ENCODE results near the gene DENND1C. TPM values are rescaled to one million over a fixed set of nuclear protein-coding genes. Genes with fewer than 3 reads are reported as not detected.

DENND1C gene
- polyA plus RNA-seq, 3 donors = 11.2 to 60.2 (median 20.5) TPM

GRCh38 chr19:6427131-6427530 is 54.5 kb downstream of the DENND1C start:
- Histone ChIP-seq H3K9me3 (replicated peaks in 1 of 2; ENCODE audit: control insufficient read depth in 1 of 2, insufficient read depth in 1 of 2, low read length in 2 of 2) (no peaks in the 10 kb centered on the region), H3K4me3 (replicated peaks in 1 of 3; ENCODE audit: low read depth in 2 of 3, low read length in 3 of 3) (no peak overlapping the region), H2AFZ (ENCODE audit: insufficient read depth, low read depth, low read length, poor library complexity, severe bottlenecking) (no peak overlapping the region), H3K4me1 (ENCODE audit: control insufficient read depth in 1 of 2, insufficient read depth in 2 of 2, low read length in 2 of 2) (peaks cover 23 to 34% of the 10 kb centered on the region in 2 donors), H3K79me2 (ENCODE audit: insufficient read depth, low read length) (peaks cover 22% of the 10 kb centered on the region), H3K4me2 (replicated peaks; ENCODE audit: extremely low read depth, low read length, poor library complexity, severe bottlenecking) (no peak overlapping the region), H3K27me3 (ENCODE audit: control insufficient read depth in 2 of 2, insufficient read depth in 2 of 2, low read length in 2 of 2) (no peaks in the 10 kb centered on the region), H3K27ac (ENCODE audit: low read depth in 1 of 2, low read length in 2 of 2) (no peak overlapping the region), H3K36me3 (replicated peaks in 1 of 2; ENCODE audit: control insufficient read depth in 1 of 2, insufficient read depth in 2 of 2, low read length in 2 of 2) (peaks cover under 1 to 4% of the 10 kb centered on the region in 2 donors), H4K20me1 (ENCODE audit: insufficient read depth, low read length) (peaks cover 19% of the 10 kb centered on the region), H3K9ac (ENCODE audit: insufficient read depth, low read length, poor library complexity, severe bottlenecking) (no peak overlapping the region)
- 96% methylated on average over 18 of the region's 18 CpGs for WGBS (ENCODE audit: insufficient coverage)
- no peak overlapping the region for H3K27ac Mint-ChIP-seq
- no peak overlapping the region for H3K4me3 Mint-ChIP-seq
- intact Hi-C loops (cut with micrococcal nuclease) = loop anchor here (5.0 to 10.0 kb wide), 4 partner anchors 52 to 522 kb away; partner anchors contain the start of genes ALKBH7 (in 2 of the 2), GPR108 (in 1 of the 2), NDUFA11 (in 1 of the 2) and PSPN (in 1 of the 2)
- peaks cover 2% of the 10 kb centered on the region in 2 donors for H3K36me3 Mint-ChIP-seq
- peaks cover 32% of the 10 kb centered on the region for H3K4me1 Mint-ChIP-seq
- H3K9me3 Mint-ChIP-seq = peaks cover 0 to 6% (median 3%) of the 10 kb centered on the region in 7 donors
- TF ChIP-seq CTCF (IDR thresholded peaks at IDR 0.05) = no peak
- DNase-seq = no peak
- peaks cover 2 to 14% (median 12%) of the 10 kb centered on the region in 3 donors for H3K27me3 Mint-ChIP-seq (ENCODE audit: low read depth in 3 of 3)

GRCh38 chr19:6425732-6426620 is 55.6 kb downstream of the DENND1C start:
- peaks cover 37% of the 10 kb centered on the region for H3K4me1 Mint-ChIP-seq
- Histone ChIP-seq H3K4me2 (replicated peaks; ENCODE audit: extremely low read depth, low read length, poor library complexity, severe bottlenecking) (peak overlapping the region; percentile 63), H3K9ac (ENCODE audit: insufficient read depth, low read length, poor library complexity, severe bottlenecking) (peak overlapping the region; percentile 36), H3K9me3 (replicated peaks in 1 of 2; ENCODE audit: control insufficient read depth in 1 of 2, insufficient read depth in 1 of 2, low read length in 2 of 2) (no peaks in the 10 kb centered on the region), H3K4me3 (replicated peaks in 1 of 3; ENCODE audit: low read depth in 2 of 3, low read length in 3 of 3) (peak overlapping the region in 2 of 3 experiments; percentile 29 to 52), H3K27me3 (ENCODE audit: control insufficient read depth in 2 of 2, insufficient read depth in 2 of 2, low read length in 2 of 2) (no peaks in the 10 kb centered on the region), H3K36me3 (replicated peaks in 1 of 2; ENCODE audit: control insufficient read depth in 1 of 2, insufficient read depth in 2 of 2, low read length in 2 of 2) (peaks cover 11 to 15% of the 10 kb centered on the region in 2 donors), H2AFZ (ENCODE audit: insufficient read depth, low read depth, low read length, poor library complexity, severe bottlenecking) (peak overlapping the region; percentile 85), H3K27ac (ENCODE audit: low read depth in 1 of 2, low read length in 2 of 2) (peak overlapping the region; percentile 83 to 85), H3K79me2 (ENCODE audit: insufficient read depth, low read length) (peaks cover 34% of the 10 kb centered on the region), H3K4me1 (ENCODE audit: control insufficient read depth in 1 of 2, insufficient read depth in 2 of 2, low read length in 2 of 2) (peaks cover 23 to 34% of the 10 kb centered on the region in 2 donors), H4K20me1 (ENCODE audit: insufficient read depth, low read length) (peaks cover 31% of the 10 kb centered on the region)
- intact Hi-C loops (cut with micrococcal nuclease) = loop anchor here (5.0 to 10.0 kb wide), 4 partner anchors 51 to 521 kb away; partner anchors contain the start of genes ALKBH7 (in 2 of the 2), GPR108 (in 1 of the 2), NDUFA11 (in 1 of the 2) and PSPN (in 1 of the 2)
- peak in 1 of 3 donors; percentile 29 for DNase-seq
- peaks cover 9 to 14% of the 10 kb centered on the region in 2 donors for H3K36me3 Mint-ChIP-seq
- peak overlapping the region; percentile 86 to 95 (median 91) for H3K27ac Mint-ChIP-seq
- TF ChIP-seq CTCF (IDR thresholded peaks at IDR 0.05) = peak; percentile 14
- H3K9me3 Mint-ChIP-seq = peaks cover 0 to 6% (median 3%) of the 10 kb centered on the region in 7 donors
- 95% methylated on average over 17 of the region's 21 CpGs for WGBS (ENCODE audit: insufficient coverage)
- H3K27me3 Mint-ChIP-seq (ENCODE audit: low read depth in 3 of 3) = peaks cover 0 to 12% (median 11%) of the 10 kb centered on the region in 3 donors
- H3K4me3 Mint-ChIP-seq = peak overlapping the region; percentile 69 to 75

All from CD14-positive monocyte (primary cell).